Left lung (tissue), 10 donors: Measurements from ENCODE around the gene AUTS2. TPM values are rescaled to one million over a fixed set of nuclear protein-coding genes. Genes with fewer than 3 reads are reported as not detected.

Experiments
- ATAC-seq: fragments of 200-7000 bp; cut with Tn5 transposase; one replicate; pipeline ENCODE4 v1.9.1; 2020; ENCODE audit warnings: moderate library complexity
- DNase-seq, 4 donors: peaks; one replicate each; pipeline ENCODE4 v3.0.0-alpha.2; 2013 to 2020
- H3K27ac ChIP-seq, 2 donors: fragments of 200-600 bp; sonication (generic) in 1 of 2; one replicate each; pipeline versions ENCODE4 v1.5.0 to v1.8.0; 2020 to 2021
- H3K27me3 ChIP-seq, 2 donors: fragments of 200-600 bp; sonication (generic) in 1 of 2; one replicate each; pipeline versions ENCODE4 v1.5.0 to v1.8.0; 2020 to 2021
- H3K36me3 ChIP-seq, 2 donors: fragments of 200-600 bp; sonication (generic) in 1 of 2; one replicate each; pipeline versions ENCODE4 v1.5.0 to v1.8.0; 2020 to 2021
- H3K4me1 ChIP-seq, 2 donors: fragments of 200-600 bp; one replicate each; pipeline ENCODE4 v1.8.0; 2021
- H3K4me3 ChIP-seq, 2 donors: fragments of 200-600 bp; sonication (generic) in 1 of 2; one replicate each; pipeline versions ENCODE4 v1.5.0 to v1.8.0; 2020 to 2021; ENCODE audit warnings: mild to moderate bottlenecking in 1 of 2
- H3K9me3 ChIP-seq, 2 donors: fragments of 200-600 bp; sonication (generic) in 1 of 2; one replicate each; pipeline versions ENCODE4 v1.5.0 to v1.8.0; 2020 to 2021
- CTCF ChIP-seq, 2 donors: fragments of 200-600 bp; sonication (generic) in 1 of 2; IDR thresholded peaks; one replicate each; pipeline versions ENCODE4 v1.5.0 to v1.8.0; 2021; ENCODE audit warnings: antibody characterized with exemption in 2 of 2
- intact Hi-C, 2 donors: fragments of 100-400 bp; cut with DNase I; formaldehyde crosslinking; loops; one replicate each; pipeline versions ENCODE4 v1.11.2 to v1.14.2; 2022
- polyA plus RNA-seq, 6 donors: library from polyadenylated mRNA; unstranded; fragments of 120-200 nt; gene quantifications; one replicate each; pipeline ENCODE4 v1.2.1, GENCODE V29; 2013; ENCODE audit not compliant: insufficient read length in 6 of 6
- total RNA-seq, 2 donors: library from RNA; stranded (reverse); fragmentation: NEBNext Ultra II Directional; extraction: Animal tissue kit (Norgen Biotek cat#: 25700); gene quantifications; one replicate each; pipeline ENCODE4 v1.2.1, GENCODE V29; 2021
- donor health status: DM: no; HTN: yes; CAD: no.
- donor health status: DM: no; HTN: no; CAD: no.

Gene AUTS2
- total and polyA plus RNA-seq, 8 donors: 40.4 to 119 (median 103) TPM

- Histone ChIP-seq H3K27ac (no peak overlapping the region), H3K9me3 (no peaks in the 10 kb centered on the region), H3K4me3 (no peak overlapping the region), H3K27me3 (no peaks in the 10 kb centered on the region), H3K4me1 (no peaks in the 10 kb centered on the region), H3K36me3 (no peaks in the 10 kb centered on the region)
- DNase-seq: no peak
- intact Hi-C loops: no loop called here
- no peak for TF ChIP-seq CTCF (IDR thresholded peaks at IDR 0.05)
- no peak for ATAC-seq
Measured at GRCh38 chr7:70298780-70299471, 700.7 kb downstream of the AUTS2 start.

GRCh38 chr7:70299472-70299807 is 701.2 kb downstream of the AUTS2 start:
- no peaks in the 10 kb centered on the region for H3K4me1 ChIP-seq
- no peak for TF ChIP-seq CTCF (IDR thresholded peaks at IDR 0.05)
- intact Hi-C loops: no loop called here
- no peak for DNase-seq
- ATAC-seq: no peak
- no peaks in the 10 kb centered on the region for H3K36me3 ChIP-seq
- no peaks in the 10 kb centered on the region for H3K27me3 ChIP-seq
- no peak overlapping the region for H3K27ac ChIP-seq
- no peaks in the 10 kb centered on the region for H3K9me3 ChIP-seq
- H3K4me3 ChIP-seq: no peak overlapping the region

- ATAC-seq (no peak), DNase-seq (no peak)
Measured at GRCh38 chr7:70301673-70302185, 703.5 kb downstream of the AUTS2 start.

GRCh38 chr7:70303309-70303708 is 705.0 kb downstream of the AUTS2 start:
- no peak overlapping the region for H3K4me3 ChIP-seq
- H3K27me3 ChIP-seq: no peaks in the 10 kb centered on the region
- intact Hi-C loops: no loop called here
- H3K9me3 ChIP-seq: no peaks in the 10 kb centered on the region
- ATAC-seq (no peak), DNase-seq (no peak)
- H3K4me1 ChIP-seq: no peaks in the 10 kb centered on the region
- no peak overlapping the region for H3K27ac ChIP-seq
- TF ChIP-seq CTCF (IDR thresholded peaks at IDR 0.05): no peak
- H3K36me3 ChIP-seq: no peaks in the 10 kb centered on the region

More at GRCh38 chr7:70301673-70302185, 703.5 kb downstream of the AUTS2 start:
- no peak for TF ChIP-seq CTCF (IDR thresholded peaks at IDR 0.05)
- Histone ChIP-seq H3K4me1 (no peaks in the 10 kb centered on the region), H3K4me3 (no peak overlapping the region), H3K27ac (no peak overlapping the region), H3K27me3 (no peaks in the 10 kb centered on the region), H3K9me3 (no peaks in the 10 kb centered on the region), H3K36me3 (no peaks in the 10 kb centered on the region)
- intact Hi-C loops: no loop called here

GRCh38 chr7:70303780-70304179 is 705.5 kb downstream of the AUTS2 start:
- no peaks in the 10 kb centered on the region for H3K9me3 ChIP-seq
- no peak overlapping the region for H3K27ac ChIP-seq
- no peak for TF ChIP-seq CTCF (IDR thresholded peaks at IDR 0.05)
- DNase-seq (no peak), ATAC-seq (no peak)
- no peak overlapping the region for H3K4me3 ChIP-seq
- no peaks in the 10 kb centered on the region for H3K4me1 ChIP-seq
- intact Hi-C loops: no loop called here
- no peaks in the 10 kb centered on the region for H3K36me3 ChIP-seq
- H3K27me3 ChIP-seq: no peaks in the 10 kb centered on the region
